H1 (cell line): ENCODE results near the gene SAMMSON. TPM values are rescaled to one million over a fixed set of nuclear protein-coding genes. Genes with fewer than 3 reads are reported as not detected.

Experiments
- CTCF ChIA-PET: fragments of 300-600 bp; sonication (Branson Sonifier 250); formaldehyde crosslinking; loops from one replicate; lab custom pipeline; 2021; ENCODE audit not compliant: partially characterized antibody; lab: Charles Lee
- POLR2A ChIA-PET: fragments of 300-600 bp; sonication (Branson Sonifier 250); formaldehyde crosslinking; loops from one replicate; lab custom pipeline; 2021; ENCODE audit warnings: inconsistent platforms; ENCODE audit not compliant: partially characterized antibody; lab: Charles Lee
- DNase-seq, 2 experiments: peaks; one replicate each; pipeline versions ENCODE4 v3.0.0 to v3.0.0-alpha.2; 2010 to 2022; ENCODE audit warnings: low spot score in 2 of 2, low read depth in 1 of 2, mixed read lengths in 1 of 2
- FAIRE-seq: peaks from 2 replicates; lab custom pipeline; 2011; peaks lifted over from hg19 to GRCh38; lab: Jason Lieb, UNC
- H2AFZ ChIP-seq: 2 replicates; pipeline ENCODE4 v1.8.1; 2012; ENCODE audit warnings: low read length, inconsistent platforms
- H2AK5ac ChIP-seq: 2 replicates; pipeline ENCODE4 v1.6.1; 2013; ENCODE audit warnings: low read depth, low read length
- H2BK120ac ChIP-seq: replicated peaks from 2 replicates; pipeline ENCODE3; 2013; ENCODE audit warnings: low read depth, low read length, inconsistent platforms
- H2BK12ac ChIP-seq: 2 replicates; pipeline ENCODE4 v1.6.1; 2013; ENCODE audit warnings: low read depth, low read length
- H2BK15ac ChIP-seq: 2 replicates; pipeline ENCODE4 v1.6.1; 2013; ENCODE audit warnings: low read length
- H2BK20ac ChIP-seq: 2 replicates; pipeline ENCODE4 v1.6.1; 2013; ENCODE audit warnings: low read length
- H2BK5ac ChIP-seq: 2 replicates; pipeline ENCODE4 v1.6.1; 2013; ENCODE audit warnings: low read depth, low read length
- H3K14ac ChIP-seq: 2 replicates; pipeline ENCODE4 v1.6.1; 2013; ENCODE audit warnings: inconsistent platforms; ENCODE audit not compliant: insufficient read length
- H3K18ac ChIP-seq: 2 replicates; pipeline ENCODE4 v1.6.1; 2013; ENCODE audit warnings: low read length; ENCODE audit errors: extremely low read depth
- H3K23ac ChIP-seq: 2 replicates; pipeline ENCODE4 v1.6.1; 2013; ENCODE audit warnings: inconsistent platforms; ENCODE audit not compliant: insufficient read length
- H3K23me2 ChIP-seq: 2 replicates; pipeline ENCODE4 v1.6.1; 2013; ENCODE audit warnings: low read depth, low read length
- H3K27ac ChIP-seq: 2 replicates; pipeline ENCODE4 v1.6.1; 2011; ENCODE audit warnings: low read depth, low read length, inconsistent platforms
- H3K27me3 ChIP-seq, 4 experiments: replicated peaks in 1 of 4; 1 replicate in 1 of 4; 2 replicates in 3 of 4; pipeline versions ENCODE4 v1.6.1 to v1.8.1; 2011 to 2013; ENCODE audit warnings: low read length in 3 of 4, mild to moderate bottlenecking in 3 of 4, inconsistent platforms in 2 of 4, mixed read lengths in 2 of 4, moderate library complexity in 1 of 4; ENCODE audit not compliant: control insufficient read depth in 3 of 4, insufficient read depth in 3 of 4; ENCODE audit errors: extremely low read depth in 1 of 4
- H3K36me3 ChIP-seq, 4 experiments: 2 replicates each; pipeline versions ENCODE4 v1.6.1 to v1.8.1; 2011 to 2013; ENCODE audit warnings: mild to moderate bottlenecking in 4 of 4, low read length in 3 of 4, moderate library complexity in 2 of 4, control low read depth in 1 of 4, inconsistent platforms in 1 of 4; ENCODE audit not compliant: insufficient read depth in 4 of 4, control insufficient read depth in 2 of 4
- H3K4ac ChIP-seq: replicated peaks from 2 replicates; pipeline ENCODE3; 2013; ENCODE audit warnings: low read length, low read depth, mixed read lengths, inconsistent platforms; ENCODE audit not compliant: insufficient read length
- H3K4me1 ChIP-seq, 4 experiments: replicated peaks in 1 of 4; 1 replicate in 1 of 4; 2 replicates in 3 of 4; pipeline versions ENCODE4 v1.6.1 to v1.8.1; 2011 to 2013; ENCODE audit warnings: low read length in 3 of 4, inconsistent platforms in 2 of 4, mixed read lengths in 1 of 4; ENCODE audit not compliant: insufficient read depth in 4 of 4, control insufficient read depth in 3 of 4
- H3K4me2 ChIP-seq, 2 experiments: 2 replicates each; pipeline versions ENCODE4 v1.6.1 to v1.8.1; 2011 to 2013; ENCODE audit warnings: low read depth in 2 of 2, low read length in 2 of 2, control low read depth in 1 of 2, inconsistent platforms in 1 of 2, mild to moderate bottlenecking in 1 of 2; ENCODE audit not compliant: insufficient read depth in 1 of 2
- H3K4me3 ChIP-seq, 4 experiments: fragments of 200-600, 300-600 bp in 1 of 4; sonication (generic), shearing (Covaris generic), sonication (Bioruptor Twin) in 1 of 4; 2 replicates each; pipeline versions ENCODE4 v1.5.1 to v1.8.1; 2011 to 2016; ENCODE audit warnings: low read length in 4 of 4, low read depth in 3 of 4, control low read depth in 2 of 4, inconsistent platforms in 2 of 4, mild to moderate bottlenecking in 2 of 4, mixed read lengths in 1 of 4, moderate library complexity in 1 of 4; ENCODE audit not compliant: insufficient read depth in 2 of 4; ENCODE audit errors: extremely low read depth in 1 of 4
- H3K56ac ChIP-seq: replicated peaks from 2 replicates; pipeline ENCODE3; 2013; ENCODE audit warnings: low read depth, mild to moderate bottlenecking, mixed read lengths, low read length, inconsistent platforms; ENCODE audit not compliant: insufficient read length
- H3K79me1 ChIP-seq: 2 replicates; pipeline ENCODE4 v1.6.1; 2013; ENCODE audit warnings: low read depth, low read length, control low read depth
- H3K79me2 ChIP-seq, 2 experiments: 2 replicates each; pipeline versions ENCODE4 v1.6.1 to v1.8.1; 2012 to 2013; ENCODE audit warnings: low read length in 2 of 2, mild to moderate bottlenecking in 2 of 2, inconsistent platforms in 1 of 2; ENCODE audit not compliant: insufficient read depth in 2 of 2, control insufficient read depth in 1 of 2
- H3K9ac ChIP-seq, 4 experiments: replicated peaks in 1 of 4; 1 replicate in 1 of 4; 2 replicates in 3 of 4; pipeline versions ENCODE4 v1.6.1 to v1.8.1; 2011 to 2013; ENCODE audit warnings: low read depth in 3 of 4, low read length in 3 of 4, control low read depth in 2 of 4, mild to moderate bottlenecking in 2 of 4, moderate library complexity in 2 of 4, inconsistent platforms in 1 of 4; ENCODE audit errors: extremely low read depth in 1 of 4
- H3K9me3 ChIP-seq, 2 experiments: 2 replicates each; pipeline versions ENCODE4 v1.6.1 to v1.8.1; 2012 to 2013; ENCODE audit warnings: mild to moderate bottlenecking in 2 of 2, moderate library complexity in 2 of 2, control low read depth in 1 of 2, inconsistent platforms in 1 of 2, low read depth in 1 of 2, low read length in 1 of 2, mixed read lengths in 1 of 2; ENCODE audit not compliant: insufficient read depth in 2 of 2
- H4K20me1 ChIP-seq, 2 experiments: replicated peaks in 1 of 2; 2 replicates each; pipeline versions ENCODE3 to v1.8.1; 2011 to 2013; ENCODE audit warnings: inconsistent platforms in 2 of 2, low read length in 2 of 2, mild to moderate bottlenecking in 1 of 2; ENCODE audit not compliant: insufficient read depth in 2 of 2, control insufficient read depth in 1 of 2
- H4K5ac ChIP-seq: 2 replicates; pipeline ENCODE4 v1.6.1; 2013; ENCODE audit warnings: low read length, low read depth, mixed read lengths, inconsistent platforms; ENCODE audit not compliant: insufficient read length
- H4K8ac ChIP-seq: 2 replicates; pipeline ENCODE4 v1.8.0; 2013; ENCODE audit warnings: mild to moderate bottlenecking, moderate library complexity, low read length, inconsistent platforms; ENCODE audit not compliant: insufficient read depth; ENCODE audit errors: extremely low read depth
- H4K91ac ChIP-seq: replicated peaks from 2 replicates; pipeline ENCODE3; 2013; ENCODE audit warnings: low read length, mixed read lengths, inconsistent platforms; ENCODE audit not compliant: insufficient read length
- ATF3 ChIP-seq: IDR thresholded peaks from 2 replicates; pipeline ENCODE4 v1.6.1; 2011; ENCODE audit warnings: low read depth, mild to moderate bottlenecking, low read length; ENCODE audit not compliant: insufficient read depth
- CTCF ChIP-seq, 3 experiments: IDR thresholded peaks; 1 replicate in 2 of 3; 2 replicates in 1 of 3; pipeline versions ENCODE4 v1.5.1 to v1.6.1; 2011; ENCODE audit warnings: low read length in 3 of 3, mild to moderate bottlenecking in 3 of 3, inconsistent platforms in 2 of 3, low read depth in 1 of 3, moderate library complexity in 1 of 3; ENCODE audit not compliant: insufficient read depth in 1 of 3; ENCODE audit errors: control extremely low read depth in 1 of 3
- POLR2A ChIP-seq, 2 experiments: IDR thresholded peaks; 1 replicate in 1 of 2; 2 replicates in 1 of 2; pipeline ENCODE4 v1.6.1; 2011; ENCODE audit warnings: low read depth in 2 of 2, low read length in 2 of 2, mild to moderate bottlenecking in 2 of 2; ENCODE audit errors: control extremely low read depth in 1 of 2
- RAD21 ChIP-seq, 2 experiments: IDR thresholded peaks in 1 of 2; conservative IDR thresholded peaks in 1 of 2; 2 replicates each; pipeline ENCODE4 v1.6.1; 2011; ENCODE audit warnings: low read depth in 2 of 2, low read length in 2 of 2, improper control_type of control experiment in 1 of 2, inconsistent platforms in 1 of 2, mild to moderate bottlenecking in 1 of 2, moderate library complexity in 1 of 2
- SUZ12 ChIP-seq: fragments of 200-600 bp; sonication (generic); IDR thresholded peaks from 2 replicates; pipeline ENCODE4 v1.6.1; 2012; ENCODE audit warnings: mild to moderate bottlenecking, inconsistent platforms, low read length, moderate library complexity, mixed read lengths
- WGBS, 2 experiments: shearing (Covaris generic) in 1 of 2; methylation state at CpG; one replicate each; pipeline versions ENCODE4 v1.1.6 to v1.1.7; 2013 to 2015; ENCODE audit warnings: low lambda C conversion rate in 2 of 2, mixed read lengths in 2 of 2, inconsistent platforms in 1 of 2, low coverage in 1 of 2, missing lambda C conversion rate in 1 of 2; ENCODE audit not compliant: insufficient replicate concordance in 2 of 2, insufficient coverage in 1 of 2, insufficient read length in 1 of 2; ENCODE audit errors: extremely low coverage in 1 of 2, missing lambda C conversion rate in 1 of 2; 5-methylcytosine and 5-hydroxymethylcytosine counted together
- polyA plus RNA-seq, 7 experiments: library from polyadenylated mRNA; depleted of rRNA in 3 of 7; stranded (reverse) in 5 of 7; unstranded in 2 of 7; fragments of >200 nt in 5 of 7; fragments of 200-250 nt in 2 of 7; gene quantifications; 1 replicate in 5 of 7; 2 replicates in 1 of 7; 4 replicates in 1 of 7; pipeline versions ENCODE4 v1.2.1 to v1.2.3, GENCODE V29; 2011 to 2013; ENCODE audit warnings: missing spikeins in 2 of 7, mixed read lengths in 2 of 7
- total RNA-seq: library from RNA; stranded (reverse); fragmentation: NEBNext Ultra II Directional; extraction: Animal tissue kit (Norgen Biotek cat#: 25700); gene quantifications from 2 replicates; pipeline ENCODE4 v1.2.1, GENCODE V29; 2021

Gene SAMMSON
- total and polyA plus RNA-seq, 2 of the 8 experiments (the other 6 are each of a cell fraction or from before 2014, with no cell fraction given): not detected

GRCh38 chr3:70090322-70090913, 90.9 kb downstream of the SAMMSON start:
- Histone ChIP-seq H4K5ac (no peak overlapping the region), H3K23me2 (no peaks in the 10 kb centered on the region), H3K36me3 (no peaks in the 10 kb centered on the region), H3K79me2 (no peaks in the 10 kb centered on the region), H3K9ac (no peak overlapping the region), H2BK15ac (no peak overlapping the region), H3K4me2 (no peak overlapping the region), H2BK20ac (no peak overlapping the region), H3K9me3 (no peaks in the 10 kb centered on the region), H4K8ac (no peak overlapping the region), H2BK12ac (no peak overlapping the region), H4K20me1 (no peaks in the 10 kb centered on the region), H3K27ac (no peak overlapping the region), H4K91ac (no peak overlapping the region), H2BK5ac (no peak overlapping the region), H3K4ac (no peak overlapping the region), H3K79me1 (no peaks in the 10 kb centered on the region), H3K56ac (no peak overlapping the region), H3K4me3 (no peak overlapping the region), H3K14ac (no peak overlapping the region), H3K18ac (no peak overlapping the region), H3K4me1 (no peaks in the 10 kb centered on the region), H3K23ac (no peak overlapping the region), H2AFZ (no peak overlapping the region), H2AK5ac (no peak overlapping the region), H2BK120ac (no peak overlapping the region), H3K27me3 (no peaks in the 10 kb centered on the region)
- CTCF ChIA-PET: interaction anchor here (0.6 to 12.9 kb wide), 27 partner anchors 8 to 1673 kb away, joined by 3 to 205 read pairs (median 3); partner anchors contain the start of gene SAMMSON
- TF ChIP-seq ATF3 (no peak), POLR2A (IDR thresholded peaks at IDR 0.05; ENCODE audit: control extremely low read depth in 1 of 2, low read depth in 2 of 2, low read length in 2 of 2) (no peak), CTCF (IDR thresholded peaks at IDR 0.05; ENCODE audit: control extremely low read depth in 1 of 3, insufficient read depth in 1 of 3, low read depth in 1 of 3, low read length in 3 of 3) (peak in 2 of 3 experiments; percentile 17 to 62; a peak in 2 of 4 replicates), RAD21 (IDR thresholded peaks at IDR 0.05 in 1 of 2, conservative IDR thresholded peaks at IDR 0.05 in 1 of 2; ENCODE audit: low read depth in 2 of 2, low read length in 2 of 2) (peak; percentile 67 to 75), SUZ12 (no peak)
- POLR2A ChIA-PET: interaction anchor here (0.8 kb wide), 1 partner anchor 21 kb away, joined by 3 read pairs; no protein-coding TSS in a partner anchor
- 59% methylated on average over 3 of the region's 3 CpGs; no CpG with 5 or more reads in 1 of the 2 experiments for WGBS, 2 experiments
- peak; percentile 50 for FAIRE-seq
- no peak for DNase-seq
